IMR-90 (cell line): ENCODE data around the gene ACO1. TPM values are rescaled to one million over a fixed set of nuclear protein-coding genes. Genes with fewer than 3 reads are reported as not detected.

Experiments used
- ATAC-seq: fragments of 200-7000 bp; cut with Tn5 transposase; 2 replicates; pipeline ENCODE4 v1.9.1; 2020; ENCODE audit warnings: low read depth, mild to moderate bottlenecking, moderate library complexity
- BruUV-seq: library from RNA; stranded (reverse); fragments of 400-500 nt; replicated peaks from 2 replicates; lab custom pipeline; 2021; lab: Mats Ljungman, UMichigan
- CTCF ChIA-PET: fragments of 300-600 bp; formaldehyde crosslinking; extraction: SDS; loops from one replicate; lab custom pipeline; 2021; ENCODE audit warnings: antibody characterized with exemption; lab: Yijun Ruan, JAX
- POLR2A ChIA-PET: fragments of 300-600 bp; sonication (Branson Sonifier 250); formaldehyde crosslinking; loops from one replicate; lab custom pipeline; 2022; ENCODE audit warnings: antibody characterized with exemption; ENCODE audit not compliant: unreplicated experiment; lab: Charles Lee
- DNase-seq: peaks from one replicate; pipeline ENCODE4 v3.0.0; 2013
- H2AFZ ChIP-seq: replicated peaks from 2 replicates; pipeline ENCODE3; 2013; ENCODE audit warnings: low read length, mild to moderate bottlenecking; ENCODE audit not compliant: poor library complexity
- H2AK5ac ChIP-seq: 2 replicates; pipeline ENCODE4 v1.6.1; 2013; ENCODE audit warnings: low read depth, low read length, inconsistent platforms
- H2AK9ac ChIP-seq: replicated peaks from 2 replicates; pipeline ENCODE3; 2013; ENCODE audit warnings: mild to moderate bottlenecking, low read depth, low read length, moderate library complexity; ENCODE audit not compliant: poor library complexity
- H2BK120ac ChIP-seq: 2 replicates; pipeline ENCODE4 v1.6.1; 2013; ENCODE audit warnings: low read depth, low read length, inconsistent platforms
- H2BK15ac ChIP-seq: 3 replicates; pipeline ENCODE4 v1.6.1; 2013; ENCODE audit warnings: low read depth, low read length, inconsistent platforms
- H2BK20ac ChIP-seq: 2 replicates; pipeline ENCODE4 v1.6.1; 2013; ENCODE audit warnings: low read depth, mild to moderate bottlenecking, inconsistent platforms, low read length, moderate library complexity
- H2BK5ac ChIP-seq: 2 replicates; pipeline ENCODE4 v1.6.1; 2013; ENCODE audit warnings: mild to moderate bottlenecking, low read depth, low read length, inconsistent platforms; ENCODE audit not compliant: poor library complexity, severe bottlenecking
- H3K14ac ChIP-seq: replicated peaks from 2 replicates; pipeline ENCODE4 v1.6.1; 2013; ENCODE audit warnings: low read depth, low read length, inconsistent platforms
- H3K18ac ChIP-seq: 2 replicates; pipeline ENCODE4 v1.6.1; 2013; ENCODE audit warnings: low read depth, low read length, control low read depth
- H3K23ac ChIP-seq: 2 replicates; pipeline ENCODE4 v1.6.1; 2013; ENCODE audit warnings: low read depth, low read length, inconsistent platforms
- H3K27ac ChIP-seq: 2 replicates; pipeline ENCODE4 v1.5.1; 2013; ENCODE audit warnings: mild to moderate bottlenecking, control low read depth, low read length; ENCODE audit not compliant: insufficient read depth
- H3K27me3 ChIP-seq: 2 replicates; pipeline ENCODE4 v1.6.1; 2013; ENCODE audit warnings: low read length; ENCODE audit not compliant: control insufficient read depth, insufficient read depth
- H3K36me3 ChIP-seq: 2 replicates; pipeline ENCODE4 v1.6.1; 2013; ENCODE audit warnings: low read length, mixed read lengths; ENCODE audit not compliant: control insufficient read depth, insufficient read depth
- H3K4ac ChIP-seq: 2 replicates; pipeline ENCODE4 v1.6.1; 2013; ENCODE audit warnings: low read depth, low read length, inconsistent platforms
- H3K4me1 ChIP-seq: 2 replicates; pipeline ENCODE4 v1.6.1; 2013; ENCODE audit warnings: low read length, mixed read lengths; ENCODE audit not compliant: control insufficient read depth, insufficient read depth
- H3K4me2 ChIP-seq: 2 replicates; pipeline ENCODE4 v1.6.1; 2013; ENCODE audit warnings: low read depth, mild to moderate bottlenecking, control low read depth, low read length, moderate library complexity
- H3K4me3 ChIP-seq: 2 replicates; pipeline ENCODE4 v1.5.1; 2013; ENCODE audit warnings: low read depth, mild to moderate bottlenecking, control low read depth, low read length, moderate library complexity; ENCODE audit not compliant: insufficient read depth
- H3K56ac ChIP-seq: 2 replicates; pipeline ENCODE4 v1.6.1; 2013; ENCODE audit warnings: low read length, inconsistent platforms; ENCODE audit not compliant: insufficient read depth; ENCODE audit errors: extremely low read depth
- H3K79me1 ChIP-seq, 2 experiments: 2 replicates each; pipeline ENCODE4 v1.6.1; 2013; ENCODE audit warnings: low read length in 2 of 2, inconsistent platforms in 1 of 2, low read depth in 1 of 2
- H3K9ac ChIP-seq: 2 replicates; pipeline ENCODE4 v1.6.1; 2013; ENCODE audit warnings: low read depth, low read length, control low read depth
- H3K9me1 ChIP-seq: 2 replicates; pipeline ENCODE4 v1.6.1; 2013; ENCODE audit warnings: low read length, inconsistent platforms; ENCODE audit not compliant: insufficient read depth
- H3K9me3 ChIP-seq: 2 replicates; pipeline ENCODE4 v1.6.1; 2013; ENCODE audit warnings: low read length; ENCODE audit not compliant: control insufficient read depth, insufficient read depth
- H4K20me1 ChIP-seq: 2 replicates; pipeline ENCODE4 v1.6.1; 2013; ENCODE audit warnings: low read length, inconsistent platforms; ENCODE audit not compliant: insufficient read depth
- H4K5ac ChIP-seq: 2 replicates; pipeline ENCODE4 v1.6.1; 2013; ENCODE audit warnings: mild to moderate bottlenecking, low read depth, low read length, control low read depth
- H4K8ac ChIP-seq, 2 experiments: 2 replicates each; pipeline ENCODE4 v1.6.1; 2013; ENCODE audit warnings: low read depth in 2 of 2, low read length in 2 of 2, control low read depth in 1 of 2, inconsistent platforms in 1 of 2
- H4K91ac ChIP-seq: 2 replicates; pipeline ENCODE4 v1.6.1; 2013; ENCODE audit warnings: low read depth, low read length, inconsistent platforms; ENCODE audit not compliant: insufficient read depth
- ELK1 ChIP-seq: fragments of 150-350 bp; IDR thresholded peaks from 2 replicates; pipeline ENCODE4 v1.6.1; 2016; ENCODE audit warnings: low read depth, mild to moderate bottlenecking, low read length, moderate library complexity, borderline replicate concordance
- FOS ChIP-seq: fragments of 150-350 bp; IDR thresholded peaks from 2 replicates; pipeline ENCODE4 v1.6.1; 2016; ENCODE audit warnings: low read depth, low read length
- RFX5 ChIP-seq: IDR thresholded peaks from 2 replicates; pipeline ENCODE4 v1.8.0; 2012; ENCODE audit warnings: low read depth, mild to moderate bottlenecking, low read length, moderate library complexity
- SMC3 ChIP-seq: fragments of 150-350 bp; IDR thresholded peaks from 2 replicates; pipeline ENCODE4 v1.6.1; 2016; ENCODE audit warnings: low read depth, mild to moderate bottlenecking, antibody characterized with exemption, low read length, moderate library complexity
- USF2 ChIP-seq: fragments of 150-350 bp; IDR thresholded peaks from 2 replicates; pipeline ENCODE4 v1.6.1; 2017; ENCODE audit warnings: mild to moderate bottlenecking, antibody characterized with exemption, low read length, low read depth
- WGBS, 2 experiments: methylation state at CpG; one replicate each; pipeline versions ENCODE4 v1.1.5 to v1.1.7; 2013; ENCODE audit warnings: missing lambda C conversion rate in 2 of 2; ENCODE audit not compliant: insufficient read length in 1 of 2; ENCODE audit errors: extremely low coverage in 2 of 2; 5-methylcytosine and 5-hydroxymethylcytosine counted together
- dilution Hi-C: fragments of 300-500 bp; cut with HindIII; formaldehyde crosslinking; loops from one replicate; pipeline ENCODE4 v1.14.3; 2018; ENCODE audit warnings: low sequenced_read_pairs; ENCODE audit not compliant: unreplicated experiment
- in situ Hi-C: fragments of 300-500 bp; cut with MboI; formaldehyde crosslinking; loops from 3 replicates; pipeline ENCODE4 v1.14.3; 2019; ENCODE audit warnings: low sequenced_read_pairs, inconsistent platforms, mixed read lengths
- intact Hi-C: fragments of 100-400 bp; cut with micrococcal nuclease; formaldehyde crosslinking; loops from 2 replicates; pipeline ENCODE4 v1.10.0; 2022
- polyA plus RNA-seq, 3 experiments: library from polyadenylated mRNA; depleted of rRNA; stranded (reverse); fragments of >200 nt; gene quantifications; 2 replicates each; pipeline ENCODE4 v1.2.3, GENCODE V29; 2012; ENCODE audit warnings: low replicate concordance in 1 of 3
- total RNA-seq: library from RNA; depleted of rRNA; stranded (reverse); fragments of >200 nt; gene quantifications from 2 replicates; pipeline ENCODE4 v1.2.3, GENCODE V29; 2012
- TF ChIP-seq, protein P1 (sequence below): conservative IDR thresholded peaks from 2 replicates; pipeline ENCODE4 v1.5.1; 2012; ENCODE audit warnings: mild to moderate bottlenecking, low read depth, low read length, improper control_type of control experiment

ACO1 gene
- total and polyA plus RNA-seq, 2 of the 4 experiments (the other 2 are of a cell fraction): 85.9 to 158 TPM

- BruUV-seq: no TSS peak
- intact Hi-C loops (no loop called here), in situ Hi-C loops (loop anchor here (5.0 kb wide), 1 partner anchor 196 kb away; no protein-coding TSS in a partner anchor), dilution Hi-C loops (no loop called here)
- Histone ChIP-seq H3K9me1 (peaks cover 5% of the 10 kb centered on the region), H2BK20ac (no peak overlapping the region), H3K36me3 (peaks cover 2% of the 10 kb centered on the region), H2BK120ac (no peak overlapping the region), H3K9ac (no peak overlapping the region), H3K4me2 (no peak overlapping the region), H4K91ac (no peak overlapping the region), H3K4ac (no peak overlapping the region), H2AK9ac (no peak overlapping the region), H3K18ac (no peak overlapping the region), H2BK5ac (no peak overlapping the region), H2AK5ac (no peak overlapping the region), H2BK15ac (no peak overlapping the region), H3K79me1 (peaks cover 6 to 12% of the 10 kb centered on the region in 2 experiments), H3K56ac (no peak overlapping the region), H3K9me3 (no peaks in the 10 kb centered on the region), H3K4me1 (peaks cover 6% of the 10 kb centered on the region), H3K23ac (no peak overlapping the region), H2AFZ (no peak overlapping the region), H4K5ac (no peak overlapping the region), H3K27me3 (peaks cover 2% of the 10 kb centered on the region; the same call in 1 of the 2 replicates), H3K14ac (no peak overlapping the region), H3K4me3 (no peak overlapping the region), H3K27ac (no peak overlapping the region), H4K20me1 (peaks cover 11% of the 10 kb centered on the region), H4K8ac (no peak overlapping the region)
- ChIA-PET POLR2A (no interaction called here), CTCF (interaction anchor here (0.6 to 7.0 kb wide), 3 partner anchors 51 to 199 kb away, joined by 3 to 189 read pairs (median 5); partner anchors contain the start of gene NDUFB6)
- no peak for DNase-seq
- no CpG with 5 or more reads among the region's 3 CpGs for WGBS, 2 experiments
- ATAC-seq: no peak
- TF ChIP-seq ELK1 (no peak), RFX5 (no peak), SMC3 (no peak), USF2 (no peak), FOS (no peak)
- TF ChIP-seq, protein P1, sequence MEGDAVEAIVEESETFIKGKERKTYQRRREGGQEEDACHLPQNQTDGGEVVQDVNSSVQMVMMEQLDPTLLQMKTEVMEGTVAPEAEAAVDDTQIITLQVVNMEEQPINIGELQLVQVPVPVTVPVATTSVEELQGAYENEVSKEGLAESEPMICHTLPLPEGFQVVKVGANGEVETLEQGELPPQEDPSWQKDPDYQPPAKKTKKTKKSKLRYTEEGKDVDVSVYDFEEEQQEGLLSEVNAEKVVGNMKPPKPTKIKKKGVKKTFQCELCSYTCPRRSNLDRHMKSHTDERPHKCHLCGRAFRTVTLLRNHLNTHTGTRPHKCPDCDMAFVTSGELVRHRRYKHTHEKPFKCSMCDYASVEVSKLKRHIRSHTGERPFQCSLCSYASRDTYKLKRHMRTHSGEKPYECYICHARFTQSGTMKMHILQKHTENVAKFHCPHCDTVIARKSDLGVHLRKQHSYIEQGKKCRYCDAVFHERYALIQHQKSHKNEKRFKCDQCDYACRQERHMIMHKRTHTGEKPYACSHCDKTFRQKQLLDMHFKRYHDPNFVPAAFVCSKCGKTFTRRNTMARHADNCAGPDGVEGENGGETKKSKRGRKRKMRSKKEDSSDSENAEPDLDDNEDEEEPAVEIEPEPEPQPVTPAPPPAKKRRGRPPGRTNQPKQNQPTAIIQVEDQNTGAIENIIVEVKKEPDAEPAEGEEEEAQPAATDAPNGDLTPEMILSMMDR: no peak
These were observed 3.5 kb upstream of the ACO1 start for GRCh38 chr9:32380944-32381343.
